GM18505 (cell line): Measurements from ENCODE around the gene ZBED1.
"Not testable (repeated sequence)": the region's sequence is repeated elsewhere in the genome, so short reads cannot be mapped to it uniquely, and the experiment has no call there.

Experiments
- ATAC-seq: cut with Tn5 transposase; IDR thresholded peaks from one replicate; pipeline ENCODE4 v1.9.1; 2021; ENCODE audit not compliant: unreplicated experiment
- POLR2A ChIP-seq: IDR thresholded peaks from 4 replicates; pipeline ENCODE4 v1.6.1; 2011; ENCODE audit warnings: borderline replicate concordance; ENCODE audit not compliant: insufficient read depth, insufficient read length; ENCODE audit errors: extremely low read depth

ZBED1 gene

DNA sequence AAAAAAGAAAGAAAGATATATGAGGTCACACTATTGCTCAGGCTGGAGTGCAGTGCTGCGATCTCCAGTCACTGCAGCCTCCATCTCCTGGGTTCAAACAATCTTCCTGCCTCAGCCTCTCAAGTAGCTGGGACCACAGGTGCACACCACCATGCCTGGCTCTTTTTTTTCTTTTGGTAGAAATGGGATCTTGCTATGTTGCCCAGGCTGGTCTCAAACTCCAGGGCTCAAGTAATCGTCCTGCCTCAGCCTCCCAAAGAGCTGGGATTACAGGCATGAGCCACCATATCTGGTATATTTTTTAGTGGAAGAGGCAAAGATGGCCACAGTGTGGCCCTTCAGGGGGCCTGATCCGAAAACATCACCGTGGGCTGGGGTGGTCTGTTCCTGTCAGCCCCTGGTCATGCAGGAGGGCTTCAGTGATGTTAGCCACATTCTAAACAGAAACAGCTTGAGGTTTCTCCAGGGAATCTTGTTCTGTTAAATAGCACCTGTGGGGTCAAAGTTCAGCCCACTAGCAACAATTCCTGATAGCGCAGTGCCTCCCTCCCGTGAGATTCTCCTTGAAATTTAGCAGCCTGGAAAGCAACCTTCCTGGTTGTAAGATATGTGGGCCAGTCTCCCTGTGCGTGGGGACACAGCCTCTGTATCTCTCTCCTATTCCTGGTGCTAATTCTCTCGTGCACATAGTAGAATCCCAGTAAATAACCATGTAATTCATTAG, 7.3 kb upstream of the ZBED1 start:
- no peak for ATAC-seq

DNA sequence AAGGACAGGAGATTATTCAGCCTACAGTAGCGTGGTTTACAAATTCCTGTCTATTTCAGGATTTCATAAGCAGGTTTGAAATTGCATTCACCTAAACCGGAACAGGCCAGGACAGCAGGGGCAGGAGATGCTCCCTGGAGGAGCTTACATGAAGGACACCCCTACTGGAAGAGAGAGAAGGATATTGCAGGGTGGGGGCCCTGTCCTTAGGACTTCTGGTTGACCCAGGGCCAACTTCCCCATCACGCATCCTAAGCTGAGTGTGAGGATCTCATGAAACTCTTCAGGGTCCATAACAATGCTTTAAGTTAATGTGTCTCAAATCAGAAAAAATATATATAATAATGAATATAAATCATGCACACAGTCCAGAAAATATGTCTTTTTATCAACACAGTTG, 6.4 kb upstream of the ZBED1 start:
- no peak for ATAC-seq
- TF ChIP-seq POLR2A = no peak

More for the DNA sequence above, 7.3 kb upstream of the ZBED1 start:
- TF ChIP-seq POLR2A = no peak

DNA sequence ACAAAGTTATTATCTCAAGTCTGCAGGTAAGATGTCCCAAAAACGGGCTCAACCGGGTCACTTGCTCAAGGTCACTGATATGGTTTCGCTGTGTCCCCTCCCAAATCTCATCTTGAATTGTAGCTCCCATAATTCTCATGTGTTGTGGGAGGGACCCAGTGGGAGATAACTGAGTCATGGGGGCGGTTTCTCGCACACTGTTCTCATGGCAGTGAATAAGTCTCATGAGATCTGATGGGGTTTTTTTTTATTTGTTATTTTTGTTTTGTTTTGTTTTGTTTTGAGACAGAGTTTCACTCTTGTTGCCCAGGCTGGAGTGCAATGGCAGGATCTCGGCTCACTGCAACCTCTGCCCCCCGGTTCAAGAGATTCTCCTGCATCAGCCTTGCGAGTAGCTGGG, 4.6 kb upstream of the ZBED1 start:
- ATAC-seq = not testable (repeated sequence)

DNA sequence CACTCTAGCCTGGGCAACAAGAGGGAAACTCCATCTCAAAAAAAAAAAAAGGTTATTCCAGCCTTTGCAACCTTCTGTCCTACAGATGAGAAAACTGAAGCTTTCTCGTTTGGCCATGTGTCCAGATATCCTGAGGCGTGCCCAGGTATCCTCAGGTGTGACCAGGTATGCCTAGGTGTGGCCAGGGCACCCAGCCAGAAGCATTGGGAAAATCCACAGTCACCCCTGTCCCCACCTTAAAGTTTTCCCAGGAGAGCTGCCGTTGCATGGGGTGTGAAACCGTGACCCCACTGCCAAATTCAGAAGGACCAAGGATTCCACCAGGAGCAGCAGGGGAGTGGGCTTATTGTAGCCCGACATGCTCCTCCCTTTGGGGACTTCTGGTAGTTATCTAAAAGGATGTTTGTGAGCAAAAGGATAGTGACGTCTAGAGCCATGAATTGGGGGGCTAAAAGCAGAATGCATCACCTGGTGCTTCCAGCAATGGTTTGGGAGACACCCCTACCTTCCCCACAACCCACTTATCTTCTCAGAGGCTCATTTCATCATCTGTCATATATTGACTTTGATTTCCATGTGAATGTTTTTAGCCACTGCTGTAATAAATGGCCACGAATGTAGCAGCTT, 4.0 kb upstream of the ZBED1 start:
- ATAC-seq = no peak
- TF ChIP-seq POLR2A = no peak

DNA sequence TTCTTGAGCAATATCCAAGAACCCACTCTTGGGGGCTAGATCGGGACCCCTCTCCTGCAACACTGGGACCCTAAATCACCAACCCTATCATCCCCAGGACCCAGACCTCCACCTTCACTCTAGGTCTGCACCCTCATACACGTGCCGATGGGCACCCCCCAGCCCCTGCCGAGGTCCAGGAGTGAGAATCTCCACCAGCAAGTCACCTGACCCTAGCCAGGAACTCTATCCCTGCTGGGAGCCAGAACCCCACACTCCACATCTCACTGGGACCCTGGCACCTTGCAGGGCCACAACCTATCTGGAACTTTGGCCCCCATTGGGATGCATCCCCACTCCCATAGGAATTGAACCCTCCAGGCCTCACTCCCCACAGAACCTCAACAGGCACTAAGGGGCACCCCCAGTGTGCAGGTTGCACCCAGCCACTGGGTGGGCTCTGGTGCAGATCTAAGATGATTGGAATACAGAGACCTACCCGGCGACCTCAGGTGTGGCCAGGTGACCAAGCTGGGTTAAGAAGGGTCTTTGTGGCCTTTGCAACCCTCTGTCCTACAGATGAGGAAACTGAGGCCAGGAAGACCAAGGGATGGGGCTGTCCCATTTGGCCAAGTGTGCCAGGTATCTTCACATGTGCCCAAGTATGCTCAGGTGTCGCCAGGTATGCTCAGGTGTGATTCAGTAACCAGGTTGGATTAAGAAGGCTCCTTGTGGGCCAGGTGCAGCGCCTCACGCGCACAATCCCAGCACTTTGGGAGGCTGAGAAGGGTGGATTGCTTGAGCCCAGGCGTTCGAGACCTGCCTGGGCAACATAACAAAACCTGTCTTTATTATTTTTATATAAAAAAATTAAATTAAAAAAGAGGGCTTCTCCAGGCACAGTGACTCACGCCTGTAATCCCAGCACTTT, 3.1 kb upstream of the ZBED1 start:
- ATAC-seq = no peak
- no peak for TF ChIP-seq POLR2A

DNA sequence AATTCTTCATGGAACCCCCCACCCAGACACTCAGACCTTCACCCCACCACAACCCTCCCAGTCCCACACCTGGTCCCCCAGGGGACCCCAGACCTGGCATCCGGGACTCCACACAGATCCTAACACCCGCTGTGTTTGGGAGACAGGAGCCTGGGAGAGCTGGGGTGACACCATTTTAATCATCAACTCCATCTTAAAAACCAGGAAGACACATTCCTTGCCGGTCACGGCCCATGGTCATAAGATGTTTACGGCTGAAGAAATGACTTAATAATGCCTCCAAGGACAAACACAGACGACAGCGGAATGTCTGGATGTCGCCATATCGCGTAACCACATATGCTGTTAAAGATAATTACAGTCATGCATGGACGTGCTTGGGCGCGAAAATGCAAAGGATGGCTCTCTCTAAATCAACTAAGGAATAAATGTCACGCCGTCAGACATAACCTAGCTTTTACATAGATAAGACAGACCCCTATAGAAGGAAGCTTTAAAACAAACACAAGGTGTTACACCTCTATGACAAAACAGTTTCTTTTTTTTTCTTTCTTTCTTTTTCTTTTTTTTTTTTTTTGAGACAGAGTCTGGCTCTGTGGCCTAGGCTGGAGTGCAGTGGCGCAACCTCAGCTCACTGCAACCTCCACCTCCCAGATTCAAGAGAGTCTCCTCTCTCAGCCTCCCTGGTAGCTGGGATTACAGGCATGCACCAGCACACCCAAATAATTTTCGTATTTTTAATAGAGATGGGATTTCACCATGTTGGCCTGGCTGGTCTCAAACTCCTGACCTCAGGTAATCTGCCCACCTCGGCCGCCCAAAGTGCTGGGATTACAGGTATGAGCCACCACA, 2.1 kb upstream of the ZBED1 start:
- ATAC-seq = no peak
- TF ChIP-seq POLR2A = no peak

GRCh38 chrX:2502120-2502667, 1.4 kb upstream of the ZBED1 start:
- no peak for TF ChIP-seq POLR2A
- no peak for ATAC-seq

GRCh38 chrX:2501559-2502102, 855 bp upstream of the ZBED1 start:
- no peak for ATAC-seq
- TF ChIP-seq POLR2A = no peak

DNA sequence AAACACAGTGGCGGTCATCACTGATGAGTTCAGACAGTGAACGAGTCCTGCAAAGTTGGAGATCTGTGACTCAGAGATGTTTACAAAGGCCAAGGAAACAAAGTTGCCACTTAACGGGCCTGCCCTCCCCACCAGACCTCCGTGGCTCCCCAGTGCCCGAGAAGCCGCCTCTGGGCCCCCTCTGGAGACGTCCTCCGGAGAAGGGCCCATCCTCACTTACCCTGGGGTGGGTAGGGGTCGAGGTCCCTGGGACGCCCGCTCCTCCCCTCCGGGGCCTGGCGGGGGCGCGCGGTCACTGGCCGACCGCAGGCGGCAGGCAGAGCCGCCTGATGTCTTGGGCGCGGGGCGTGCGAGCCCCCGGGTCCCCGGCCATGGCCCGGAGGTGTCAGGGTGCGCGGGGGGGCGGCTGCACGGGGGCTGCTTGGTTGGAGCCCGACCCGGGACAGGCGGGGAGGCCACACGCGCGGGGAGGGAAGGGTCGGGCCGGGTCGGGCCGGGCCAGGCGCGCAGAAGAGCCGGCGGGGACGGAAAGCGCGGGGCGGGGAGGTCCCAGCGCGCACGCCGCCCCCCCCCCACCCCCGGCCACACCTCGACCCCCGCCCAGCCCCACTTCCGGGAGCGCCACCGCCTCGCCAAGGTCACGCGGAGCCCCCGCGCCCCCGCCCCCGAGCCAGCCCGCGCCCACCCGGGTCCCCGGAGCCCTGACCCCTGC, 529 bp downstream of the ZBED1 start:
- no peak for TF ChIP-seq POLR2A
- ATAC-seq = peak; percentile 47

DNA sequence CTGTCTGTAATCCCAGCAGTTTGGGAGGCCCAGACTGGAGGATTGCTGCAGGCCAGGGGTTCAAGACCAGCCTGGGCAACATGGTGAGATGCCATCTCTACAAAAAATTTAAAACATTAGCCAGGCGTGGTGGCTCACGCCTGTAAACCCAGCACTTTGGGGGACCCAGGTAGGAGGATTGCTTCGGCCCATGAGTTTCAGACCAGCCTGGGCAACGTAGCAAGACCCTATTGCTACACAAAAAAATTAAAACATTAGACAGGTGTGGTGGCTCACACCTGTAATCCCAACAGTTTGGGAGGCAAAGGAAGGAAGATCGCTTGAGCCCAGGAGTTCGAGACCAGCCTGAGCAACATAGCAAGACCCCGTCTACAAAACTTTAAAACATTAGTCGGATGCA, 1.3 kb downstream of the ZBED1 start:
- no peak for ATAC-seq
- no peak for TF ChIP-seq POLR2A

DNA sequence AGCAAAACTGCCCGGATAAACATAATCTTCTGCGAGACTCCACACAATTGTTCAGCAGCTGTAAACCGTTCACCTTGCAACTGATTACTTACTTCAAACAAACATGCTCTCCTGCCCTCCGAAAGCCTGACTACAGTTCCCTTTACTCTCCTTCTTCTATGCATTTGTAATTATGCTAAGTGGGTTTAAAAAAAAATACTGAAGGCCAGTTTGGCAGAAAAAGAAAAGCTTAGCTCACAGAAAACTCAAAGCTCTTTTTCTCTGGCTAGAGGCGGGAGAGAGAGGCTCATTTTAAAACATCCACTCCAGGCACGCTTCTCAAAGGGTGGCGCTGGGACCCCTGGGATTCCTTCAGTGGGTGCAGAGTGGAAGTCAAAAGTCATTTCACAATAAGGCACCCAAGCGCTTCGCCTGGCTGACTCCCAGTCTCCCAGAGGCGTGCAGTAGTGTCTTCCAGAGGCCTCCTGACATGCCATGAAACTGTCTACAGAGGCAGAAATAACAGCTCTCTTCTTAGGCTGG, 1.9 kb downstream of the ZBED1 start:
- ATAC-seq = no peak

More for the DNA sequence above, 1.9 kb downstream of the ZBED1 start:
- TF ChIP-seq POLR2A = no peak
